Activated T-cell treated with anti-CD3 and anti-CD28 coated beads, Interleukin-2, amount 50 U/mL, for 4 hours (primary cell): ENCODE data around the gene LRRC14B. TPM values are rescaled to one million over a fixed set of nuclear protein-coding genes. Genes with fewer than 3 reads are reported as not detected.
"Not testable (repeated sequence)": the region's sequence is repeated elsewhere in the genome, so short reads cannot be mapped to it uniquely, and the experiment has no call there.

Source experiments
- ATAC-seq, 2 donors: fragments of 200-7000 bp; cut with Tn5 transposase; one replicate each; pipeline ENCODE4 v1.10.0; 2021
- DNase-seq: peaks from one replicate; pipeline ENCODE4 v3.0.0-alpha.2; 2020
- H3K27me3 Mint-ChIP-seq: one replicate; pipeline ENCODE4 v1.8.0; 2021; ENCODE audit warnings: low read depth, mixed read lengths
- H3K36me3 Mint-ChIP-seq: one replicate; pipeline ENCODE4 v1.8.0; 2022; ENCODE audit warnings: mixed read lengths; ENCODE audit not compliant: insufficient read depth
- H3K4me1 Mint-ChIP-seq: one replicate; pipeline ENCODE4 v1.8.0; 2021; ENCODE audit warnings: low read depth, mixed read lengths
- H3K4me3 Mint-ChIP-seq: one replicate; pipeline ENCODE4 v1.8.0; 2021; ENCODE audit warnings: mild to moderate bottlenecking, moderate library complexity, mixed read lengths
- H3K9me3 Mint-ChIP-seq: one replicate; pipeline ENCODE4 v1.8.0; 2021; ENCODE audit warnings: mixed read lengths
- total RNA-seq, 3 donors: library from RNA; stranded (reverse); gene quantifications; one replicate each; pipeline ENCODE4 v1.2.1, GENCODE V29; 2021

Gene LRRC14B
- total RNA-seq, 3 donors from 2014 or later: 0.23 TPM; not detected in 2

GRCh38 chr5:164244-164643, 27.1 kb upstream of the LRRC14B start:
- ATAC-seq (no peak), DNase-seq (no peak)
- Mint-ChIP-seq H3K4me3 (no peak overlapping the region), H3K9me3 (no peaks in the 10 kb centered on the region), H3K4me1 (no peaks in the 10 kb centered on the region), H3K36me3 (no peaks in the 10 kb centered on the region), H3K27me3 (peaks cover 24% of the 10 kb centered on the region)

GRCh38 chr5:164783-165182, 26.5 kb upstream of the LRRC14B start:
- H3K36me3 Mint-ChIP-seq, H3K4me3 Mint-ChIP-seq, DNase-seq, H3K9me3 Mint-ChIP-seq, ATAC-seq, H3K4me1 Mint-ChIP-seq: not testable (repeated sequence)
- peaks cover 19% of the 10 kb centered on the region for H3K27me3 Mint-ChIP-seq

- no peak for DNase-seq
- no peak overlapping the region for H3K4me3 Mint-ChIP-seq
- H3K27me3 Mint-ChIP-seq: no peaks in the 10 kb centered on the region
- ATAC-seq: no peak
- H3K9me3 Mint-ChIP-seq: no peaks in the 10 kb centered on the region
- H3K36me3 Mint-ChIP-seq: no peaks in the 10 kb centered on the region
- no peaks in the 10 kb centered on the region for H3K4me1 Mint-ChIP-seq
Observed at GRCh38 chr5:166441-167372, 24.6 kb upstream of the LRRC14B start.

GRCh38 chr5:167511-167910, 23.8 kb upstream of the LRRC14B start:
- Mint-ChIP-seq H3K36me3 (no peaks in the 10 kb centered on the region), H3K27me3 (peaks cover under 1% of the 10 kb centered on the region), H3K4me3 (no peak overlapping the region), H3K4me1 (no peaks in the 10 kb centered on the region), H3K9me3 (no peaks in the 10 kb centered on the region)
- no peak for DNase-seq
- no peak for ATAC-seq

GRCh38 chr5:167982-168660, 23.2 kb upstream of the LRRC14B start:
- ATAC-seq (no peak), DNase-seq (no peak)
- Mint-ChIP-seq H3K4me3 (no peak overlapping the region), H3K27me3 (peaks cover 4% of the 10 kb centered on the region), H3K36me3 (no peaks in the 10 kb centered on the region), H3K4me1 (no peaks in the 10 kb centered on the region), H3K9me3 (no peaks in the 10 kb centered on the region)

GRCh38 chr5:169071-169727, 22.1 kb upstream of the LRRC14B start:
- Mint-ChIP-seq H3K4me1 (no peaks in the 10 kb centered on the region), H3K4me3 (no peak overlapping the region), H3K36me3 (no peaks in the 10 kb centered on the region), H3K9me3 (no peaks in the 10 kb centered on the region), H3K27me3 (peaks cover 7% of the 10 kb centered on the region)
- DNase-seq (no peak), ATAC-seq (no peak)

- H3K4me1 Mint-ChIP-seq: no peaks in the 10 kb centered on the region
- ATAC-seq (no peak), DNase-seq (no peak)
- H3K27me3 Mint-ChIP-seq: peaks cover 7% of the 10 kb centered on the region
- H3K36me3 Mint-ChIP-seq: no peaks in the 10 kb centered on the region
- no peaks in the 10 kb centered on the region for H3K9me3 Mint-ChIP-seq
- no peak overlapping the region for H3K4me3 Mint-ChIP-seq
Observed at GRCh38 chr5:169728-170094, 21.6 kb upstream of the LRRC14B start.

- DNase-seq (no peak), ATAC-seq (no peak)
- H3K4me3 Mint-ChIP-seq: no peak overlapping the region
Observed at GRCh38 chr5:170971-171800, 20.1 kb upstream of the LRRC14B start.

GRCh38 chr5:171801-172331, 19.4 kb upstream of the LRRC14B start:
- H3K9me3 Mint-ChIP-seq: no peaks in the 10 kb centered on the region
- H3K4me3 Mint-ChIP-seq: no peak overlapping the region
- peaks cover 7% of the 10 kb centered on the region for H3K27me3 Mint-ChIP-seq
- ATAC-seq (no peak), DNase-seq (no peak)
- no peaks in the 10 kb centered on the region for H3K4me1 Mint-ChIP-seq
- H3K36me3 Mint-ChIP-seq: no peaks in the 10 kb centered on the region

More at GRCh38 chr5:170971-171800, 20.1 kb upstream of the LRRC14B start:
- Mint-ChIP-seq H3K36me3 (no peaks in the 10 kb centered on the region), H3K27me3 (peaks cover 7% of the 10 kb centered on the region), H3K4me1 (no peaks in the 10 kb centered on the region), H3K9me3 (no peaks in the 10 kb centered on the region)

- Mint-ChIP-seq H3K4me3 (no peak overlapping the region), H3K36me3 (no peaks in the 10 kb centered on the region), H3K4me1 (no peaks in the 10 kb centered on the region), H3K9me3 (no peaks in the 10 kb centered on the region), H3K27me3 (peaks cover 7% of the 10 kb centered on the region)
- no peak for ATAC-seq
- DNase-seq: no peak
Observed at GRCh38 chr5:172421-172820, 18.9 kb upstream of the LRRC14B start.

GRCh38 chr5:172841-173251, 18.4 kb upstream of the LRRC14B start:
- ATAC-seq (no peak), DNase-seq (no peak)
- no peak overlapping the region for H3K4me3 Mint-ChIP-seq
- H3K27me3 Mint-ChIP-seq: peaks cover 7% of the 10 kb centered on the region
- H3K9me3 Mint-ChIP-seq: no peaks in the 10 kb centered on the region
- no peaks in the 10 kb centered on the region for H3K4me1 Mint-ChIP-seq
- H3K36me3 Mint-ChIP-seq: no peaks in the 10 kb centered on the region

GRCh38 chr5:173392-174290, 17.7 kb upstream of the LRRC14B start:
- H3K4me3 Mint-ChIP-seq: no peak overlapping the region
- DNase-seq (no peak), ATAC-seq (no peak)
- peaks cover 7% of the 10 kb centered on the region for H3K27me3 Mint-ChIP-seq
- no peaks in the 10 kb centered on the region for H3K36me3 Mint-ChIP-seq
- no peaks in the 10 kb centered on the region for H3K4me1 Mint-ChIP-seq
- no peaks in the 10 kb centered on the region for H3K9me3 Mint-ChIP-seq

GRCh38 chr5:174291-174600, 17.0 kb upstream of the LRRC14B start:
- H3K4me1 Mint-ChIP-seq: no peaks in the 10 kb centered on the region
- peaks cover 7% of the 10 kb centered on the region for H3K27me3 Mint-ChIP-seq
- ATAC-seq (no peak), DNase-seq (no peak)
- no peak overlapping the region for H3K4me3 Mint-ChIP-seq
- no peaks in the 10 kb centered on the region for H3K9me3 Mint-ChIP-seq
- H3K36me3 Mint-ChIP-seq: no peaks in the 10 kb centered on the region
